PFSK-1 (cell line): Measurements from ENCODE around the gene MYRFL.

Experiments
- FOXP2 ChIP-seq: optimal IDR thresholded peaks from 2 replicates; pipeline ENCODE3; 2011; ENCODE audit warnings: borderline replicate concordance, control low read depth, inconsistent platforms; ENCODE audit not compliant: insufficient read depth; ENCODE audit errors: extremely low read length, extremely low read depth
- POLR2AphosphoS5 ChIP-seq: IDR thresholded peaks from 2 replicates; pipeline ENCODE4 v1.6.1; 2012; ENCODE audit warnings: low read depth, mild to moderate bottlenecking, control low read depth, low read length, moderate library complexity
- SIN3A ChIP-seq: IDR thresholded peaks from 2 replicates; pipeline ENCODE4 v1.6.1; 2012; ENCODE audit warnings: mild to moderate bottlenecking, low read length, moderate library complexity, borderline replicate concordance; ENCODE audit not compliant: insufficient read depth
- TAF1 ChIP-seq: IDR thresholded peaks from 2 replicates; pipeline ENCODE4 v1.6.1; 2012; ENCODE audit warnings: low read length, control low read depth, borderline replicate concordance; ENCODE audit not compliant: insufficient read depth
- TF ChIP-seq, protein P1 (sequence below), 2 experiments: IDR thresholded peaks; 2 replicates each; pipeline versions ENCODE4 v1.6.1 to v1.8.0; 2011 to 2012; ENCODE audit warnings: low read depth in 2 of 2, low read length in 2 of 2, control low read depth in 1 of 2, inconsistent platforms in 1 of 2, mild to moderate bottlenecking in 1 of 2, moderate library complexity in 1 of 2; ENCODE audit not compliant: insufficient read depth in 1 of 2

The MYRFL gene

DNA sequence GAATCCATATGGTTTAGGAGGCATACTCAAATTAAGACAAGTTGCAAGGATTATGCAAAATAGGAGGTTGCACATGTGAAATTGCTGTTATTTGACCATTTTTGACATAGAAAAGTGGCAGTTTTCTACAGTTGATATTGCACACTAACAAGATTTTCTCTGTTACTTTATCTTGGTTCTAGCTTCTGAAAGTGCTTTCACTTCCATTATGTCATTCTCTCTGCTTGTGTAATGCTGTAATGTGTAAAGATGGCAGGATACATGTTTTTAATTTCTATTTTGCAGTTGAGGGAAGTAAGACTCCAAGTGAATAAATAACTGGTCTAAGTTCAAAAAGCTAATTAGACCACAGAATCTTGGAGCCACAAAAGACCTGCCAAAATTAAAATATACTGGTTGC is 60.6 kb downstream of the MYRFL start:
- TF ChIP-seq SIN3A (no peak), FOXP2 (no peak), TAF1 (no peak), POLR2AphosphoS5 (no peak)
- TF ChIP-seq, protein P1, sequence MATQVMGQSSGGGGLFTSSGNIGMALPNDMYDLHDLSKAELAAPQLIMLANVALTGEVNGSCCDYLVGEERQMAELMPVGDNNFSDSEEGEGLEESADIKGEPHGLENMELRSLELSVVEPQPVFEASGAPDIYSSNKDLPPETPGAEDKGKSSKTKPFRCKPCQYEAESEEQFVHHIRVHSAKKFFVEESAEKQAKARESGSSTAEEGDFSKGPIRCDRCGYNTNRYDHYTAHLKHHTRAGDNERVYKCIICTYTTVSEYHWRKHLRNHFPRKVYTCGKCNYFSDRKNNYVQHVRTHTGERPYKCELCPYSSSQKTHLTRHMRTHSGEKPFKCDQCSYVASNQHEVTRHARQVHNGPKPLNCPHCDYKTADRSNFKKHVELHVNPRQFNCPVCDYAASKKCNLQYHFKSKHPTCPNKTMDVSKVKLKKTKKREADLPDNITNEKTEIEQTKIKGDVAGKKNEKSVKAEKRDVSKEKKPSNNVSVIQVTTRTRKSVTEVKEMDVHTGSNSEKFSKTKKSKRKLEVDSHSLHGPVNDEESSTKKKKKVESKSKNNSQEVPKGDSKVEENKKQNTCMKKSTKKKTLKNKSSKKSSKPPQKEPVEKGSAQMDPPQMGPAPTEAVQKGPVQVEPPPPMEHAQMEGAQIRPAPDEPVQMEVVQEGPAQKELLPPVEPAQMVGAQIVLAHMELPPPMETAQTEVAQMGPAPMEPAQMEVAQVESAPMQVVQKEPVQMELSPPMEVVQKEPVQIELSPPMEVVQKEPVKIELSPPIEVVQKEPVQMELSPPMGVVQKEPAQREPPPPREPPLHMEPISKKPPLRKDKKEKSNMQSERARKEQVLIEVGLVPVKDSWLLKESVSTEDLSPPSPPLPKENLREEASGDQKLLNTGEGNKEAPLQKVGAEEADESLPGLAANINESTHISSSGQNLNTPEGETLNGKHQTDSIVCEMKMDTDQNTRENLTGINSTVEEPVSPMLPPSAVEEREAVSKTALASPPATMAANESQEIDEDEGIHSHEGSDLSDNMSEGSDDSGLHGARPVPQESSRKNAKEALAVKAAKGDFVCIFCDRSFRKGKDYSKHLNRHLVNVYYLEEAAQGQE (IDR thresholded peaks at IDR 0.05; ENCODE audit: insufficient read depth in 1 of 2, low read depth in 2 of 2, low read length in 2 of 2) = no peak

- TF ChIP-seq TAF1 = no peak
- TF ChIP-seq SIN3A = no peak
- TF ChIP-seq, protein P1 (IDR thresholded peaks at IDR 0.05; ENCODE audit: insufficient read depth in 1 of 2, low read depth in 2 of 2, low read length in 2 of 2) = no peak
- no peak for TF ChIP-seq POLR2AphosphoS5
- no peak for TF ChIP-seq FOXP2
These were observed 61.1 kb downstream of the MYRFL start for GRCh38 chr12:69886109-69886508.

GRCh38 chr12:69886715-69887114 is 61.7 kb downstream of the MYRFL start:
- no peak for TF ChIP-seq SIN3A
- no peak for TF ChIP-seq TAF1
- no peak for TF ChIP-seq FOXP2
- no peak for TF ChIP-seq POLR2AphosphoS5
- TF ChIP-seq, protein P1 (IDR thresholded peaks at IDR 0.05; ENCODE audit: insufficient read depth in 1 of 2, low read depth in 2 of 2, low read length in 2 of 2) = no peak

GRCh38 chr12:69888901-69889300 is 63.9 kb downstream of the MYRFL start:
- no peak for TF ChIP-seq POLR2AphosphoS5
- TF ChIP-seq FOXP2 = no peak
- no peak for TF ChIP-seq SIN3A
- no peak for TF ChIP-seq TAF1
- TF ChIP-seq, protein P1 (IDR thresholded peaks at IDR 0.05; ENCODE audit: insufficient read depth in 1 of 2, low read depth in 2 of 2, low read length in 2 of 2) = no peak

DNA sequence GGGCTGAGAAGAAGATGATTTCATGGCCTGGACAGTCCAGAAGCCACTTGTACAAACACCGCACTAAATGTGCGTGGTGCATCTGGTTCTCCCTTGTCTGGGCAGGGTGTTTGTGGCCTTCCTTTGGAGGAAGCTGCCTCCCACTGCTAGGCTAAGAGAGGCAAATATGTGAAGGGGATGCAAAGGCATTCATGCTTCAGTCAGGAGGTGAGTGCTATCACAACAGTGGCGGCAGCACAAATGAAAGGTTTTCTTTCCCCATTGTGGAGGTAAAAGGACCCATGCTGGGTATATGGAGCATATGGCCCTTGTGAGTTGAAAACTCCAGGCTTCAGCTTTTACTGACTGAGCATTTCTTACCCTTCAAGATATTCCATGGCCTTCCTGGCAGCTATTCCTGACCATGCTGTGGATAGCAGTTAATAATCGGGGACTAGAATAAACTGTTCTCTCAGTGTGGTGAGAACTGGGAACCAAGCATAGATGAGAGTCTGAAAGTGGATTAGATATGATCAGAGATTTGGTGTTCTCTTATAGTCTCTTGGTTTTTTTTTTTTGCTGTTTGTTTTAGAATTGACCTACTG is 69.9 kb downstream of the MYRFL start:
- TF ChIP-seq SIN3A = no peak
- TF ChIP-seq, protein P1 (IDR thresholded peaks at IDR 0.05; ENCODE audit: insufficient read depth in 1 of 2, low read depth in 2 of 2, low read length in 2 of 2) = no peak
- no peak for TF ChIP-seq POLR2AphosphoS5
- TF ChIP-seq TAF1 = no peak
- no peak for TF ChIP-seq FOXP2
